Neuronal stem cell (in vitro differentiated cells): ENCODE measurements around the gene CFHR2.
"Not testable (repeated sequence)": the region's sequence is repeated elsewhere in the genome, so short reads cannot be mapped to it uniquely, and the experiment has no call there.

Experiments
- DNase-seq: peaks from one replicate; pipeline ENCODE4 v3.0.0-alpha.2; 2013; ENCODE audit warnings: low spot score
- H2AFZ ChIP-seq: one replicate; pipeline ENCODE4 v1.6.1; 2013; ENCODE audit warnings: mild to moderate bottlenecking, low read length, inconsistent platforms
- H2AK5ac ChIP-seq: 2 replicates; pipeline ENCODE4 v1.6.1; 2013; ENCODE audit warnings: low read depth, mild to moderate bottlenecking, inconsistent platforms, low read length, moderate library complexity, mixed read lengths
- H2BK120ac ChIP-seq: 2 replicates; pipeline ENCODE4 v1.6.1; 2013; ENCODE audit warnings: low read depth, mild to moderate bottlenecking, inconsistent platforms, low read length, moderate library complexity, mixed read lengths
- H2BK12ac ChIP-seq: one replicate; pipeline ENCODE4 v1.6.1; 2013; ENCODE audit warnings: low read length, inconsistent platforms
- H2BK15ac ChIP-seq: 2 replicates; pipeline ENCODE4 v1.6.1; 2013; ENCODE audit warnings: mild to moderate bottlenecking, low read length, inconsistent platforms, mixed read lengths
- H2BK5ac ChIP-seq: one replicate; pipeline ENCODE4 v1.6.1; 2013; ENCODE audit warnings: inconsistent platforms, mild to moderate bottlenecking, low read length, moderate library complexity
- H3K14ac ChIP-seq: one replicate; pipeline ENCODE4 v1.6.1; 2013; ENCODE audit warnings: low read length, inconsistent platforms
- H3K18ac ChIP-seq: 2 replicates; pipeline ENCODE4 v1.6.1; 2013; ENCODE audit warnings: low read length, inconsistent platforms
- H3K23ac ChIP-seq: 2 replicates; pipeline ENCODE4 v1.6.1; 2013; ENCODE audit warnings: low read depth, mild to moderate bottlenecking, mixed read lengths, low read length, inconsistent platforms; ENCODE audit not compliant: poor library complexity
- H3K27ac ChIP-seq: replicated peaks from 3 replicates; pipeline ENCODE4 v1.5.1; 2013; ENCODE audit warnings: low read length, inconsistent platforms
- H3K27me3 ChIP-seq, 3 experiments: 2 replicates each; pipeline ENCODE4 v1.6.1; 2013; ENCODE audit warnings: low read length in 3 of 3, mild to moderate bottlenecking in 2 of 3, inconsistent platforms in 1 of 3, low read depth in 1 of 3, mixed read lengths in 1 of 3, moderate library complexity in 1 of 3; ENCODE audit not compliant: control insufficient read depth in 3 of 3, insufficient read depth in 3 of 3
- H3K36me3 ChIP-seq, 2 donors: replicated peaks in 1 of 2; 2 replicates each; pipeline ENCODE4 v1.6.1; 2013; ENCODE audit warnings: low read length in 2 of 2; ENCODE audit not compliant: control insufficient read depth in 2 of 2, insufficient read depth in 2 of 2
- H3K4ac ChIP-seq: 2 replicates; pipeline ENCODE4 v1.6.1; 2013; ENCODE audit warnings: inconsistent platforms, mild to moderate bottlenecking, low read length, moderate library complexity
- H3K4me1 ChIP-seq, 2 donors: 1 replicate in 1 of 2; 2 replicates in 1 of 2; pipeline ENCODE4 v1.6.1; 2013; ENCODE audit warnings: low read length in 2 of 2, low read depth in 1 of 2; ENCODE audit not compliant: control insufficient read depth in 2 of 2, insufficient read depth in 1 of 2
- H3K4me2 ChIP-seq: one replicate; pipeline ENCODE4 v1.6.1; 2013; ENCODE audit warnings: mild to moderate bottlenecking, low read length, inconsistent platforms; ENCODE audit not compliant: insufficient read depth, poor library complexity, severe bottlenecking
- H3K4me3 ChIP-seq, 2 donors: 2 replicates each; pipeline ENCODE4 v1.5.1; 2013; ENCODE audit warnings: low read length in 2 of 2, mild to moderate bottlenecking in 2 of 2, inconsistent platforms in 1 of 2, moderate library complexity in 1 of 2
- H3K79me1 ChIP-seq: one replicate; pipeline ENCODE4 v1.6.1; 2013; ENCODE audit warnings: low read depth, mild to moderate bottlenecking, inconsistent platforms, low read length, moderate library complexity
- H3K9ac ChIP-seq: one replicate; pipeline ENCODE4 v1.6.1; 2013; ENCODE audit warnings: mild to moderate bottlenecking, low read depth, low read length, inconsistent platforms; ENCODE audit not compliant: poor library complexity
- H3K9me3 ChIP-seq, 2 donors: replicated peaks in 1 of 2; 2 replicates each; pipeline versions ENCODE3 to v1.6.1; 2013; ENCODE audit warnings: low read length in 2 of 2, mild to moderate bottlenecking in 2 of 2, inconsistent platforms in 1 of 2, low read depth in 1 of 2, mixed read lengths in 1 of 2, moderate library complexity in 1 of 2; ENCODE audit not compliant: control insufficient read depth in 2 of 2, insufficient read depth in 1 of 2
- H4K8ac ChIP-seq: one replicate; pipeline ENCODE4 v1.6.1; 2013; ENCODE audit warnings: low read depth, mild to moderate bottlenecking, inconsistent platforms, low read length, moderate library complexity
- H4K91ac ChIP-seq: one replicate; pipeline ENCODE4 v1.6.1; 2013; ENCODE audit warnings: low read length, low read depth, mild to moderate bottlenecking, inconsistent platforms; ENCODE audit not compliant: poor library complexity
- WGBS, 2 donors: extraction: QIAGEN DNeasy Blood & Tissue Kit; methylation state at CpG; one replicate each; pipeline ENCODE4 v1.1.7; 2013; ENCODE audit warnings: missing lambda C conversion rate in 2 of 2, mixed read lengths in 1 of 2; ENCODE audit not compliant: insufficient read length in 2 of 2, insufficient replicate concordance in 1 of 2; ENCODE audit errors: extremely low coverage in 2 of 2; 5-methylcytosine and 5-hydroxymethylcytosine counted together

CFHR2 gene

GRCh38 chr1:196910215-196910614 is 33.3 kb upstream of the CFHR2 start:
- no peaks in the 10 kb centered on the region for H3K4me1 ChIP-seq

DNA sequence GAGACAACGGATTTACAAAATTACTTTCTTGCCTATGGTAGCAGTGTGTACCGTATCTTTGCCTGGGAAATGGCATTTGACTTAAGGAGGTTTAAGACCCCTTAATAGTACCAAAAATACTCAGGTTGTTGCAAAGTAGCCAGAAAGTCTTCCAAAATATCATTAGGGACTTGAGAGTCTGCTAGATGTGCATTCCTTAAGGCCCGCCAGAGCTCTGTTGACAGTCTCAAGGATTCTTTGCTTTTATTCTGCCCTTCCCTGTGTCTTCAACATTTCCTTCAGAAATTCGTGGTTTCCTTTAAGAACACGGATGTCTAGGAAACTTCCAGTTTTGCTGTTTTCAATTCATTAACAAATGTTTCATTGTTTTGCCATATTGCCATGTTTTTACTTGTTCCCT is 31.3 kb upstream of the CFHR2 start:
- not testable (repeated sequence) for H4K91ac ChIP-seq, H3K27ac ChIP-seq, H3K79me1 ChIP-seq, H3K4me3 ChIP-seq, H3K9me3 ChIP-seq, H2BK120ac ChIP-seq, H3K36me3 ChIP-seq, H2BK5ac ChIP-seq, H3K4me2 ChIP-seq, H3K4ac ChIP-seq, H3K27me3 ChIP-seq, H3K9ac ChIP-seq, H4K8ac ChIP-seq, H3K18ac ChIP-seq, H2AFZ ChIP-seq, DNase-seq, H2BK12ac ChIP-seq, H3K4me1 ChIP-seq, H3K23ac ChIP-seq, H2BK15ac ChIP-seq, H3K14ac ChIP-seq, H2AK5ac ChIP-seq
- WGBS, 2 donors: no CpG with 5 or more reads among the region's 5 CpGs

More at GRCh38 chr1:196910215-196910614, 33.3 kb upstream of the CFHR2 start:
- Histone ChIP-seq H3K27me3 (no peaks in the 10 kb centered on the region), H2BK12ac (no peak overlapping the region), H4K91ac (no peak overlapping the region), H4K8ac (no peak overlapping the region), H3K14ac (no peak overlapping the region), H2BK5ac (no peak overlapping the region), H2AK5ac (no peak overlapping the region), H3K18ac (no peak overlapping the region), H3K9me3 (no peaks in the 10 kb centered on the region), H2BK15ac (no peak overlapping the region), H3K27ac (no peak overlapping the region), H3K23ac (no peak overlapping the region), H2BK120ac (no peak overlapping the region), H3K36me3 (no peaks in the 10 kb centered on the region), H2AFZ (no peak overlapping the region), H3K4me2 (no peak overlapping the region), H3K4me3 (no peak overlapping the region), H3K9ac (no peak overlapping the region), H3K79me1 (no peaks in the 10 kb centered on the region), H3K4ac (no peak overlapping the region)
- no CpG with 5 or more reads among the region's 2 CpGs for whole genome bisulfite sequencing, 2 donors
- no peak for DNase-seq

DNA sequence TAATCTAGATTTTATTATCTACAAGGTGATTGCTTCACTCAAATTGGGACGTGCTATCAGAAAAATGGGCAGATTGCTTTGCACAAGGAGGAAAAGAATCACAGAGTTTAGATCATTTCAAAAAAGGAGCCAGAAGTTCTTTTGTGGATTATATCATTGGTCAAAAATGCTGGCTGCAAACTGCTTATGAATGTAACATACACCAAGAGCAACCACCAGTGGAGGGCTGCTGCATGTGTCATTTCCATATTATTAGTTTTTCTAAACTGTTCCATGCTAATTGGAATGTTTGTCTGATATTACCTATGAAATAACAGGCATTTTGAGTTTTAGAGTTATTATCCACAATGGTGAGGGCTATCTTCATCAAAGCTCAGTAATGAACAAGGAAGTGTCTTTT is 16.7 kb upstream of the CFHR2 start:
- not testable (repeated sequence) for H3K9ac ChIP-seq, H3K4ac ChIP-seq, H3K79me1 ChIP-seq

DNA sequence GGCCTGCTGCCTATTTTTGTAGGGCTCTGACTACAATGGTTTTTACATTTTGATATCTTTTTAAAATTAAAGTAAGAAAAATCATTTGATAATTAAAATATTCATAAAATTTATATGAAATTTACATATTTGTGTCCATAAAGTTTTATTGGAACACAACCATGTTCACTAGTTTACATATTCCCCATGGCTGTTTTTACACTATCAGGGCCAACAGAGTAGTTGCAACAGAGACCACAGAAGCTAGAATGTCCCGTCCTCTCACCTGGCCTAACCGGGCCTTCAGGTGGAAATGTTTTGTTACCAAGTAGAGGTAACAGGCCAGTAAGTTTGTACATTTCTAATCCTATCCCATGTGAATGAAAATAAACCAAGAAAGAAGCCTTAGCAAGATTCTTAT is 10.7 kb upstream of the CFHR2 start:
- not testable (repeated sequence) for H2AFZ ChIP-seq, H4K91ac ChIP-seq, H3K4me2 ChIP-seq, H3K27me3 ChIP-seq, H3K4me1 ChIP-seq, H3K79me1 ChIP-seq, H3K9me3 ChIP-seq, H3K23ac ChIP-seq, H3K27ac ChIP-seq, H4K8ac ChIP-seq, H3K4ac ChIP-seq, H3K9ac ChIP-seq, H2BK5ac ChIP-seq, H2BK12ac ChIP-seq, H2AK5ac ChIP-seq, H3K14ac ChIP-seq, H3K4me3 ChIP-seq, H2BK120ac ChIP-seq, H2BK15ac ChIP-seq, H3K18ac ChIP-seq, DNase-seq, H3K36me3 ChIP-seq
- no CpG with 5 or more reads among the region's 2 CpGs for WGBS, 2 donors

More for the DNA sequence above, 16.7 kb upstream of the CFHR2 start:
- not testable (repeated sequence) for H3K9me3 ChIP-seq, H3K23ac ChIP-seq, H2BK120ac ChIP-seq, H2BK5ac ChIP-seq, H3K36me3 ChIP-seq, DNase-seq, H3K27me3 ChIP-seq, H2AK5ac ChIP-seq, H3K4me1 ChIP-seq, H3K4me2 ChIP-seq, H3K14ac ChIP-seq, H4K91ac ChIP-seq, H4K8ac ChIP-seq, H3K27ac ChIP-seq, H2AFZ ChIP-seq, H2BK12ac ChIP-seq, H2BK15ac ChIP-seq, H3K4me3 ChIP-seq, H3K18ac ChIP-seq
- WGBS, 2 donors: no CpG with 5 or more reads among the region's 1 CpG
